RCC 7860 (cell line): Measurements from ENCODE around the gene METRN.
"Not testable (repeated sequence)": the region's sequence is repeated elsewhere in the genome, so short reads cannot be mapped to it uniquely, and the experiment has no call there.

Experiments used
- DNase-seq: peaks from one replicate; pipeline ENCODE4 v3.0.0-alpha.2; 2015; ENCODE audit warnings: low spot score
- FAIRE-seq: peaks from 2 replicates; lab custom pipeline; 2012; peaks lifted over from hg19 to GRCh38; lab: Jason Lieb, UNC

Gene METRN

DNA sequence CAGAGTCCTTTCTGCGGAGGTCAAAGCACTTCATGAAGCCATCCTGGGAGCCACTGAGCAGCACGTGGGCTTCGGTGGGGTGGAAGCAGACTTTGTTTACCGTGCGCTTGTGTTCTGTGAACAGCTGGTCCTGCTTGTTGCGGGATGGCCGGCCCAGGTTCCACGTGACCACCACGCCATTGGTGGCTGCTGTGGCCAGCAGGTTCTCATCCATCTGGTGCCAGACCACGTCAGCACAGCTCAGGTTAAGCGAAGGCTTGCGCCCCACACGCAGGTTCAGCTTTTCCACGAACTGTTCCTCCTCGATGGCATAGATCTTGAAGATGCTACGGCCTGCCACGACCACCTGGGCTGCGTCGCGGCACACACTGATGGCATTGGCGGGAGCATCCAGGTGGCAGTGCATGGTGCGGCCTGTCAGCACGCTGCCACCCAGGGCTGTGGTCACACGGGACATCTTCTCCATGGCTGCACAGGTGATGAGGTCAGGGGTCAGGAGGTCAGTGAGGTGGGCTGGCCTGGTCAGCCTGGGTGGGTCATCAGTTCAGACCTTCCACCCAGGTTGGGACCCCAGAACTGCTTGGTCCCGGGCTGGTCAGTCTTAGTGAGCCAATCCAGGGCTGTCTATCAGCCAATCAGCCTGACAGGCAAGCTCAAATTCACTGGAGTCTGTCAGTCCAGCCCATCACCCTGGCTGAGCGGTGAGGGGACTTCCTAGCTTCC lies 25.6 kb upstream of the METRN start:
- FAIRE-seq, result no peak
- DNase-seq, result no peak

DNA sequence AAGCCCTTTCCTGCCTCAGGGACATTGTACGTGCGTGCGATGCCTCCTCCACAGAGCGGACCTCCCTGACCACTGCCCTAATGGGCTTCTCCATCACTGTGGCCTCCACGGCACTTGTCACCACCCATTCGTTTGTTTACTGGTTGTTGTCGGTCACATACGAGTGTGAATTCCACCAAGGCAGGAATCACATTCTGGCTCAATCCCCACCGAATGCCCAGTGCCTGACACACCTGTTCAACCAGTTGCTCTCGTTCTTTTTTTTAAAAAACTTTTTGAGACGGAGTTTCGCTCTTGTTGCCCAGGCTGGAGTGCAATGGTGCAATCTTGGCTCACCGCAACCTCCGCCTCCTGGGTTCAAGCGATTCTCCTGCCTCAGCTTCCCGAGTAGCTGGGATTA lies 23.7 kb upstream of the METRN start:
- not testable (repeated sequence) for FAIRE-seq, DNase-seq

DNA sequence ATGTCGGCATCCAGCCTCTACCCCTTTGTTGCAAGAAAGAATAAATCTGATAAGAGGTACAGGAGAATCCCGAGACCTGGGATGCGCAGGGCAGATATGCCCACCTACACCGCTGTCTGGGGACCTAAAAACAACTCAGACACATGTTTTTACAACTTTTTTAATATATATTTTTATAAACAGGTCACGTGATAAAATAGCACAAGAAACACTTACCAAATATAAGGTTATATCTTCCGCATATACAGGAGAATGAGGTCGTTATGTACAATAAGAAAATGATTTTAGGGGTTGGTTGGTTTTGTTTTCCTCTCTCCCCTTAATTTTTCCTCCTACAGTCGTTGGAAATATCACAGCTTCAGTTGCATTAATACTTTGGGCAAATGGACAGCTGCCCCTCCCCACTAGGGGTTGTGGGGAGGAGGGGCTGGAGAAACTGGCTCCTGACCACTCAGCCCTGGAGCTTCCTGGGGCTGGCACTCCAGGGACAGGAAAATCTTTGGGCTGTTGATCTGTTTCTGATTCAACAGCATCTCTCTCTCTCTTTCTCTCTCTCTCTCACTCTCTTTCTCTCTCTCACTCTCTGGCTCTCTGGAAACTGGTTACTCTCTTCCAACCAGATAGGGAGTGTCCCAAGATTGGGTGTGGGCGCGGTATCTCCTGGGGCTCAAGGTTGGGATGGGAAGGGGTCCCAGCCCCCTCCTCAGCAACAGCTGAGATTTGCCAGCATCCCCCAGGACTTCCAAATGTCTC lies 22.4 kb upstream of the METRN start:
- DNase-seq, result no peak
- FAIRE-seq, result no peak

DNA sequence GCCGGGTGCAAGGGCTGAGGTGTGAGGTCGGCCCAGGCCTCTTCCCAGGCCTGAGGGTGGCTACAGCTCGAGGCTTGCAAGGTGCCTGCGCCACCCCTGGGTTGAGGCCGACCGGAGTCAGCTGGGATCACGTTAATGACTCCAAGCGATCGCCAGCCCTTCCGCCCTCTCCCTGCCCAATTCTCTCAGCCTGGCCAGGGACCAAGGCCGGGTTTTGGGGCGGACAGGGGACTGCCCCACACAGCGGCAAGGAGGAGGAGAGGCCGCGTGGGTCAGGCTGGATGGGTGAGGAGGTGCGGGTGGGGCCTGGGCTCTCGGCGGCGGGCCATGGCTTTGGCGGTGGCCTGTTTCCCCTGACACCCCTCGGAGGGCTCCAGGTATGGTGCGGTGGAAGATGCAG lies 21.6 kb upstream of the METRN start:
- DNase-seq (no peak), FAIRE-seq (no peak)

DNA sequence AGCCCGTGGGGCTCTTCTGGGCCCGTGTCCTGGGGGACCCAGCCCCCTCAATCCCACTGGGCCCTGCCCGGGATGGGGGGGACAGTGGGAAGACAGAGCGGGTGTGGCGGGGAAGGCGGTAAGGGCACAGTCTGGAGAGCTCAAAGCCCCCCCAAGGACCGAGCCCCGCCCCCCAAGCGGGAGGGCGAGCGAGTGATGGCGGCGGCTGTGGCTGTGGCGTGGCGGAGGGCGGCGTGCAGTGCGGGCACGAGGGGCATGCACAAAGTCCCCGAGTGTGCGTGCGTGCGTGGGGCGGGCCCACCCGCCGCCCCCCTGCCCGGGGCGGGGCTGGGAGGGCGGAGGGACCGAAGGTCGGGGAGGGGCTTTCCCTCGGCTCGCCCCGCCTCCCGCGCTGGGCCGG lies 21.2 kb upstream of the METRN start:
- DNase-seq, result no peak
- no peak for FAIRE-seq

DNA sequence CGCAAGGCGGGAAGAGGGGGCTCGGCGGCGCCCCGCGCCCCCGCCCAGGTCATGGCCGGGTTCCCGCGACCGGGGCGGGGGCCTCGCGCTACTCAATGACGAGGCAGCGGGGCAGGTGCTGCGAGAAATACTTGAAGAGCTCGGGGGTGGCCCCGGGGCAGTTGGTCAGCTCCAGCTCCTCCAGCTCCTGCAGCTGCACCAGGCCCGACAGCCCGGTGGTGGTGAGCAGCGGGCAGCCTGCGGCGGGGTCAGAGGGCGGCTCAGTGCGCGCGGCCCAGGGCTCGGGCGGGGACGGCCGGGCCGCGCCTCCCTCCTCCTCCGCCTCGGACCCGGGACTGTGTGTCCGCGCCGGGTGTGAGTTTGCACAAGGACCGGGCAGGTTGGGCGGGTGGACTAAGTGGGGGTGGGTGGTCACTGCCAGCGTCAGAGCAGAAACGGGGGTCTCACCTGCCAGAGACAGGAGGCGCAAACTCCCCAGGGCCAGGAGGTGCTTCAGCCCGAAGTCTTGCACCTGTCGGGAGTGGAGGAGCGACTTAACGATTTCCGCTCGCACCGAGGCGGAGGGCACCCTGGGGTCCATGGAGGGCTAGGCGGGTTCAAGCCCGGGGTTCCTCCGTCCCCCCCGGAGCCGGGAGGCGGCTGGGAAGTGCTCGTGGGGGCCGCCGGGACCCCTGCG lies 20.6 kb upstream of the METRN start:
- FAIRE-seq (no peak), DNase-seq (no peak)

DNA sequence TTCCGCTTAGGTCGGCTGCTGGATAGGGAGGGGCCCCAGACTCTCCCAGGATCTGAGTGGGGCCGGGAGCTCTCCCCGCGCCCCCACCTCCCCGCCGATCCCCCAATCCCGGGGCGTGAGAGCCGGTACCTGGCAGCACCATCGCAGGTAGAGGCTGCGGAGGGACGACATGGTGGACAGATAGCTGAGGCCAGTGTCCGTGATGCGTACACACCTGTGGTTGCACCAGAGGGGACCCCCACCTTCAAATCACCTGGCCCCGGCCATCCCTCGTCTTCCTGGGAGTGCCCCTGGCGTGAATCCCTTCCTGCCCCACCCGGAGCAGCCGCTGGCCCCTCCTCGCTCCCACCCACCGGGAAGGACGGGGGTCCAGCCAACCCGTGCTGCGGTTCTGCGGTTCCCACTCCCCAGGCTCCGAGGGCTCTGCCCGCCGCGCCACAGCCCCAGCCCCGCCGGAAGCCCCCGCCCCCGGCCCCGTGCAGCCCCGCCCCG lies 20.0 kb upstream of the METRN start:
- DNase-seq, result no peak
- FAIRE-seq, result no peak

DNA sequence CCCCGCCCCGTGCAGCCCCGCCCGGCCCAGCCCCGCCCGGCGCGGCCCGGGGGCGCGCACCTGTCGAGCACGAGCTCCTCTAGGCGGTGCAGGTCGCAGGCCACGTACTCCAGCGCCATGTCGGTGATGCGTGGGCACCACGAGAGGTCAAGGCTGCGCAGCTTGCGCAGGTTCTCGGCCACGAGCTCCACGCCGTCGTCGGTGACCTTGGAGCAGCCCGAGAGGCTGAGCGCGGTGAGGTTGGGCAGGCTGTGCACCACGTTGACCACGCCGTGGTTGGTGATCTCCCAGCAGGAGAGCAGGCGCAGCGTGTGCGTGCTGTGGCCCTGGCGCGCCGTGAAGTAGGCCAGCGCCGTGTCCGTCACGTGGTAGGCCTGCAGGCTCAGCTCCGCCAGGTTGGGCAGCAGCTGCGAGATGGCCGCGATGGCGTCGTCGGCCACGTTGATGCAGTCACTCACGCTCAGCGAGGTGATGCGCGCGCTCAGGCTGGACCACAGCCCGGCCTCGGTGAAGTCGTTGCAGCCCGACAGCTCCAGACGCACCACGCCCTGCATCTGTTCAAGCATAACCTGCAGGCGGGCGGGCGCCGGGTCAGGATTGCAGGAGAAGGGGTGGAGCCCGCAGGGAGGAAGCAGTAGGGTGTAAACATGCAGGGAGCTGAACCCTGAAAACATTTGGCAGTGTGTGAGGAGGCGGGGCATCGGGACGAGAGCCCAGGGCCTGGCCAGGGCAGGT lies 19.4 kb upstream of the METRN start:
- FAIRE-seq (no peak), DNase-seq (no peak)

DNA sequence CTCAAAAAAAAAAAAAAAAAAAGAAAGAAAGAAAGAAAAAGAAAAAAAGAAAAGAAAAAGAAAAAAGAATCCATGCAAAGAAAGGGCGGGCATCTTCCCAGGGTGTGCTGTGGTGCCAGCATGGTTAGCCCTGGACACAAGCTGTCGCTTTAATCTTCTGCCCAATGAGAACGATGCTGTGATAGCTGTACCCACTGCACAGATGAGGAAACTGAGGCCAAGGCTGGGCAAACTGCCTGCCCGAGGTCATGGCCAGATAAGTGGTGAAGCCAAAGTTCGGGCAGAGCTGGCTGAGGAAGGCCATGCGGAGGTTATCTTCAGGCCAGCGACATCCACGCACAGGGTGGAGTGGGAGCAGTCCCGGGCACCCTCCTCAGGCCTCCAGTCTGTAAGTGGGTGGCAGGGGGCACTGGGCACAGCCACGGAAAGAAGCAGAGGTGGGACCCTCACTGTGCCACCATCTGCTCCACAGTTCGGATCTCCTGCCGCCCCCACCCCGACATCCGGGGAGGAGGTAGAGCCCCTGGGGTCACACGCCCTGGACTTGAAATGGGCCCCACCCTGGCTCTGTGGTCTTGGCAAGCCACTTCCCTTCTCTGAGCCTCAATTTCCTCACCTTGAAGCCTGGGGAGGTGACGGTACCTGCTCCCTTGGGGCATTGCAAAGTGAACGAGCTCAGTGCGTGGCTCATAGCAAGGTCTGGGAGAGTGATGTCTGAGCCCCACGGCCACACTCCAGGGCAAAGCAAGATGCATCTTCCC lies 15.8 kb upstream of the METRN start:
- DNase-seq, result no peak
- FAIRE-seq, result no peak

DNA sequence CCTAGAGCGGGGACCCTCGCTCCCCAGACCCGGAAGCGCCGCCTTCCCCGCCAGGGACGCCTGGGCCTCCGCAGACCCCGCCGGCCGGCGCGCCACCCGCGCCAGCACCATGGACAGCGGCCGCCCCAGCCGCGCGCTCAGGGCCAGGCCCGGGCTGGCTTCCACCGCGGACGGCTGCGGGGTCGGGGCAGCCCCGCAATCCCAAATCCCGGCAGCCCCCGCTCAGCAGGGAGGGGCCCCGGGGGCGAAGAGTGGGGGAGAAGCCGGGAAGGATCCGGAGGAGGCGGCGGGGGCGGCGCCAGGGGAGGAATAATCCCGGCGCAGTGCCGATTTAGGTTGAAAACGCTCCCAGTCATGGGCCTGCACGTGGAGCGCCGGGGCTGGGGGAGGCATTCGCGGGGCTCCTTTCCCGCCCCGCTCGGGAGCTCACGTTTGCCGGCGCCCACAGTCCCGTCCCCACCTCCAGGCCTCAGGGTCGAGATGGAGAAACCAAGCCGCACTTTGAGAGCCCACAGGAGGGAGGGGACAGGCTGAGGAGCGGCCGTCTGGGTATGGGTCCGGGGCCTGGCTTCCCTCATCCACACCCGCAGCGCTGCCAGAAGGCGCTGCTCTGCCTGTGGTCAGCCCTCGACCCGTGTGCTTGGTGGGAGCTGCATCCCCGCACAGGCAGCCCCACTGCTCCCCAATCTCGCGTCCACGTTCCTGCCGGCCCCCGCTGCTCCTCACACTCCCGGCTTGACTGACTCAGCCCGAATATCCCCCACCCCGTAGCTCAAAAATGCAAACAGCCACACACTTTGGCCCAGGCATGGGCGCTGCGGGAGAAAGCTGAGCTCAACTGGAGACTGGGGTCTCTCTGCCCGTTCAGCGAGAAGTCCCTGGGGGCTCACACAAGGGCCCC lies 14.0 kb upstream of the METRN start:
- no peak for DNase-seq
- no peak for FAIRE-seq

DNA sequence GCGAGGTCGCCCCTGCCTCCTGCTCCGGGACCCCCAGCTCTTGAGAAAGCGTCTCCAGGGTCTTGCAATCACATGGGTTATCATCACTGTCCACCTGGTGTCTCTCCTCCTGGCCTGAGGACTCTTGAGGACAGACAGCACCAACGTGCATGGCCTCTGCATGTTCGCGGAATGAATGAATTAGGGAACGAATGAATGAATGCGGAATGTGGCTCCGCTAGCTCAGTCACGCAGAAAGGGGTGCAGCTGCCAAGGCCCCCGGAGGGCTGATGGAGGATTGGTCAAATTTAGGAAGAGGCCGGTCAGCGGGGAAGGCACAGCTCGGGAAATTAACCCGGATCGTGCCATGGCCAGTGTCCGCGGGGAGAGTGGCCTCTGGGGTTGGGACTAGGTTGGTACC lies 12.6 kb upstream of the METRN start:
- FAIRE-seq, result no peak
- no peak for DNase-seq

DNA sequence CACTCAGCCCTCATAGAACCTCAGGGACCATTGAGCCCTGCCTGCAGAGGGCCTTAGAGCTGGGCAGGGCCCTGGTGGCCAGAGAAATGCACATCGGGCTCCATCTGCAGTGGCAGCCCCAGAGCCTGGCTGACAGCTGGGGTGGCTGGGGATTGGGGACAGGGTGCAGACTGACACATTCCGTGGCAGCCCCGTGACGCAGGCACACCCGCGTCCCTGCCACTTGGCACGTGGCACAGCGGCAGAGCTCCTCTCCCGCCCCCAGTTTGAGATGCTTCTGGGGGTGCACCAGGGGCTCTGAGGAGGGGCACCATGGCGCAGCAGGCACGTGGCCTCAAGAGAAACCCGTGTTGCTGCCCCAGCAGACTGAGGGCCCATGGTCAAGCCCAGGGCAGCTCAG lies 11.5 kb upstream of the METRN start:
- DNase-seq (no peak), FAIRE-seq (no peak)

DNA sequence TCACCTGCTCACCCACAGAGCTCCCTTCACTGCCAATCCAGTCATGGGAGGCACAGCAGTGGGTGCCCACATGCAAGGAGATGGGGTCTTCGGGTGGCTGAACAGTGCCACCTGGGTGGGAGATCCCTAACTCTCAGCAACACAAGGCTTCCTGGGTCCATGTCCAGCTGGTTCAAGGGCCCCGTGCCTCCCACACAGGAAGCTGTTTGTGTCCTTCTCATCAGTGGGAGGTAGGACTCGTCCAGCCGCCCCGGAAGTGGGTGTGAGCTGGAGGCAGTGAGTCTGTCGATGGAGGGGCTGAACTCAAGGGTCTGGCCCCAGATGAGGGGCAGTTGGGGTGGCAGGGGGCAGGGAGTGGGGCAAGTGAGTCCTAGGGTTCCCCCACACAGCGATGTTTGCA lies 10.9 kb upstream of the METRN start:
- DNase-seq (no peak), FAIRE-seq (no peak)

DNA sequence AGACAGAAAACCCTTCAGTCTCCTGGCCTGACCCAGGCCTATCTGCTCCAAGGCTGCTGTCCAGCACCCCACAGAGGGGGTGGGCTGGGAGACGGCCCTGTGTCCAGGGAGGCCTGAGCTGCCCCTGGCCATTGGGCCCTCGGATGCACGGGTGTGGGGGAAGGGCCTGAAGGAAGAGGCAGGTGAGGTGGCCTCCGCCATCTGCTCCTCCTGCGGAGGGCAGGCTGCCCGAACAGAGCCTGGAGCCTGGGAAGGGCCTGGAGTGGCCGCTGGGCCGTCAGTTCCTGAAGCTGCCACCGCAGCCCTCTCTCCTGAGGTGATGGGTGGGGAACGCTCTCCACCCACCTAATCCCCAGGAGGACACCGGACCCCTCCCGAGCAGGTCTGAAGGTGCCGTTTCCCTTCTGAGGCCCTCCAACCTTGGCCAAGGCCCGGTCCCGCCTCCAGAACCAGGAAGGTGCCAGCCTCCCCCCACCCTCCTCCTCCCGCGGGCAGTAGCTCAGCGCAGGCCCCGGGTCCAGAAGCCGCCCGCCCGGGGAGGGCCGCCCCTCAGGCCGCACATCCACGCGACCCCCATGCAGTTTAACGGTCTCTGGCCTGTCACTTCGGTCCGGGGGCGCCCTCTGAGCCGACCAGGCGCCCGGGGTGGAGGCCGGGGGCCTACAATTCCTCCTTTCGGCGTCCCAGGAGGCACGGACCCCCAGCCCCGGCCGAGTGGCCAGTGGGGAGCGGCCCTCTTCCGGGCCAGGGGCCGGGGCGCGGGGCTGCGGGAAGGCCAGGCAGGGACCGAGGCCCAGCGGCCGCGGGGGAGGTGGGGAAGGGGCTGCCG lies 10.2 kb upstream of the METRN start:
- DNase-seq (no peak), FAIRE-seq (no peak)

DNA sequence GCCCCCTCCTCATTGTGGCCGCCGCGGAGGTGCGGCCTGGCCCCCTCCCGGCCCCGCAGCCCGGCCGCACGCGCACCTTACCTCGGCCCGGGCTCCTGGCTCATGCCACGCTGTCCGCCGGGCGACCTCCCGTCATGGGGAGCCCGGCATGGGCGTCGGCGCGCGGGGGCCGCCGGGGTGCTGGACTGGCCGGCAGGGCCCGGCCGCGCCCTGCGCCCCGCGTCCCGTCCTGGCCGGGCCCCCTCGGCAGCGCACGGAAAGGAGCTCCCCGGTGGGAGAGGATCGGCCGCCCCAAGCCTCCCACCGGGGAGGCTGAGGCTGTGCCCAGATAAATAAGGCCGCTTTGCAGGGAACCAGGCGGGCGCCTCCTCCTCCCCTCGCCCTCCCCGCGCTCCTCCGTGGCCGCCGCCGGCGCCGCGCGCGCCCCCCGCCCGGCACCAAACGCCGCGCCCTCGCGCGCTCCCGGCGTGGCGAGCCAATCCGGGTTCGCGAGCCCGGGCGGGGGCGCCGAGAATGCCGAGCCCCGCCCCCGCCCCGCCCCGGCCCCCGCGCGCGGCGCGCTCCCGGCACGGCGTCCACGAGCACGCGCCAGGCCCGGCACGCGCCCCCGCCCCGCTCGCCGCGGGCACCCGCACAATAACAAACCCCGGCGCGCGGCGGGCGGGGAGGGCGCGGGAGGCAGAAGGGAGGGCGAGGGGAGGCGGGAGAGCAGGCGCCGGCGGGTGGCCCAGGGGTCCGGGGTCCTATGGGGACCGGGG lies 9.3 kb upstream of the METRN start, which contains the start of gene FBXL16:
TSS of gene FBXL16 (minus strand) at position 371 of the 758 bp plus-strand sequence. CDS start 8,396 bp downstream, outside the sequence.
- DNase-seq (no peak), FAIRE-seq (no peak)

DNA sequence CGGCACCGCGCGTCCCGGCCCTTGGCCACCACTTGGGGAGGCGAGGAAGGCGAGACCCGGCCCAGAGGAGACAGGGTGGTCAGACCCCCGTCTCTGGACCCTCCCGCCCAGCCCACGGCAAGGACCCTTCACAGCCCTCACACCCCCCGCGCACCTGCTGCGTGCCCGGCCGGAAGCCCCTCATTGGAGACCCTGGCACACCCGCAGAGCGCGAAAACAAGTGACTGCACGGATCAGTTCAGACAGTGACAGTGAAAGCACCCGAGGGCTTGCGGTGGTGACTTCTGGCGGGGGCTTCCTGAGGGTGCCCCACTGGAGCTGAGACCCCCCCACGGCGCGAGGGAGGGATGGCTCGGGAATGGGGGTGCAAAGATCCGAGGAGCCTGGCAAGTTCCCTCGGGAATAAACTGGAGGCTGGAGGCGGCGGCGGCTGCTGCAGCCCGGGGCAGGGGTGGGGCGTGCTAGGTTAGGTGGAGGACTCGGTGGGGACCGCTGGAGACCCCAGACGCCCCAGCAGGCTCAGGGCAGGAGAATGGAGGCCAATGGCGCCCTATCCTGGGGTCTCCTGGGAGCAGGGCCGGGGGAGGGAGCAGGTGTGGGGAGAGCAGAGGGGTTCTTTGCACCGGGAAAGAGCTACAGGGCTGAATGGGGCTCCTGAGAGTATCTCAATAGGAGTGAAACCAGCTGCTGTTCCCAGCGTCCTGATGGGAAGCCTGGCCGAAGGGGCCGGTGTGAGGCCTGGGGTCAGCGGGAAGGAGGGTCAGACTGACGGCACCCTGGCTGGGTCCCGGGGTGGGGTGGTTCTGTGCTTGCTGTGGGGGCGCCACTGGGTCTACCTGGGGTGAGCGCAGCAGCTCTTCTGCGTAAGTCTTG lies 8.5 kb upstream of the METRN start:
- DNase-seq, result no peak

DNA sequence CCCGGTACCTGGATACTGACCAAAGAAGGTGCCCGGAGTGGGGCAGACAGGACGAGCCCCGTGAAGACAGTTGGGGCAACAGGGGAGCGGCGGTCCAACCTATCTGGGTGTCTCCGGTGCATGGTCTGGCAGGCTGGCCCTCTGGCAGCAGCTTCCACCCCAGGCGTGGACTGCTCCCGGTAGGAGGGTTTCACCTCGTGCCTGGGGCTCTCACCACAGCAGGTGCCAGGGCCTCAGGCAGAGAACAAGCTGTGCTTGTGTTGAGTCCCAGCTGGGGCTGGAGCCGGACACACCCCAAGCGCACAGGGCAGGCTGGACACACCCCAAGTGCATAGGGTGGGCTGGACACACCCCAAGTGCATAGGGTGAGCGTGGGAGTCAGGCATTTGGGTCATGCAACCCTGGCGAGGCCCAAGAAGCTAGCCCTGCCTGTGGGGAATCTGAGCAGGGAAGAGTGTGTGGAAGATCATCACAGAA lies 7.8 kb upstream of the METRN start:
- DNase-seq, result no peak
- FAIRE-seq, result no peak

More for the DNA sequence above, 8.5 kb upstream of the METRN start:
- FAIRE-seq, result no peak
